Chondrocyte (in vitro differentiated cells): ENCODE measurements around the gene CLK1. TPM values are rescaled to one million over a fixed set of nuclear protein-coding genes. Genes with fewer than 3 reads are reported as not detected.

ENCODE experiments used
- DNase-seq: peaks from one replicate; pipeline ENCODE4 v3.0.0; 2021; ENCODE audit warnings: mixed read lengths, low spot score
- H3K27ac Mint-ChIP-seq: one replicate; pipeline ENCODE4 v1.8.0; 2021; ENCODE audit warnings: mild to moderate bottlenecking, moderate library complexity, mixed read lengths; ENCODE audit not compliant: unreplicated experiment
- H3K27me3 Mint-ChIP-seq: 2 replicates; pipeline ENCODE4 v1.8.0; 2021; ENCODE audit warnings: low read depth, mixed read lengths
- H3K36me3 Mint-ChIP-seq: 2 replicates; pipeline ENCODE4 v1.8.0; 2021; ENCODE audit warnings: low read depth, mixed read lengths
- H3K4me1 Mint-ChIP-seq: 2 replicates; pipeline ENCODE4 v1.8.0; 2021; ENCODE audit warnings: low read depth, mild to moderate bottlenecking, mixed read lengths
- H3K4me3 Mint-ChIP-seq: one replicate; pipeline ENCODE4 v1.8.0; 2021; ENCODE audit warnings: mild to moderate bottlenecking, moderate library complexity, mixed read lengths; ENCODE audit not compliant: unreplicated experiment
- H3K9me3 Mint-ChIP-seq: 2 replicates; pipeline ENCODE4 v1.8.0; 2021; ENCODE audit warnings: low read depth, mixed read lengths
- total RNA-seq: library from RNA; stranded (reverse); gene quantifications from 3 replicates; pipeline ENCODE4 v1.2.1, GENCODE V29; 2021
- TF ChIP-seq, protein P1 (sequence below): fragments of 200-600 bp; sonication (generic); IDR thresholded peaks from 2 replicates; pipeline ENCODE4 v1.5.0; 2021; ENCODE audit warnings: antibody characterized with exemption, mild to moderate bottlenecking, moderate library complexity

CLK1 gene
- total RNA-seq, 1 donor from 2014 or later: 58.4 TPM

DNA sequence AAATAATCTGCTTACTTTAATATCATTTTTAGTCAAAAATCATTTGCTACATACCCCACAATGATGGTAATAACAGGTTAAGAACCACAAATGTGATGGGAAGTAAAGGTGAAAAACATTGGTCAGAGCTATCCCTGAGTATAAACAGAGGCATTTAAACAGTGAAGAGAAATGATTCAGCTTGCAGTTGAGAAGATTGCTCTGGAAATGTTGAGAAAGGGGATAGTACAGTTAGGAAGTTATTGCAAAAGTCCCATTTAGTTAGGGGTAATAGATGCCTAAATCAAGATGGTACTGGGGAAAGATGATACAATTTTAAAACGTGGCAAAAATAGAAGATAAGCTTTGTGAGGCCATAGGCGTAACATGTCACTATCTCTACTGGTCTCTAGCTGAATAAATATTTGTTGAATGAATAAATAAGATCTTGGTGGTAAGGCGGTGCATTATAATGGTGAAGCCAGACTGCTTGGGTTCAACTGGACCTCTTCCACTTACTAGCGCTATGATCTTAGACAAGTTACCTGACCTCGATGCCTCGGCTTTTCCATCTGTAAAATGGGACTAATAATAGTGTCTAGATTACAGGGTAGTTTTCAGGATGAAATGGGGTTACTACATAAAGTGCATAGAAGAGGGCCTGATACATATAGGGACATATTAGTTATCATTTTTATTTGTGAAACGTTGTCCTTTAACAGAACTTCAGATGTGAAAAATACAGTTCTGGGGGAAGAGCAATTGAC is 54.8 kb downstream of the CLK1 start:
- Mint-ChIP-seq H3K4me1 (peaks cover 46% of the 10 kb centered on the region), H3K9me3 (no peaks in the 10 kb centered on the region), H3K36me3 (peaks cover under 1% of the 10 kb centered on the region), H3K4me3 (no peak overlapping the region), H3K27me3 (no peaks in the 10 kb centered on the region), H3K27ac (peak overlapping the region; percentile 90)
- TF ChIP-seq, protein P1, sequence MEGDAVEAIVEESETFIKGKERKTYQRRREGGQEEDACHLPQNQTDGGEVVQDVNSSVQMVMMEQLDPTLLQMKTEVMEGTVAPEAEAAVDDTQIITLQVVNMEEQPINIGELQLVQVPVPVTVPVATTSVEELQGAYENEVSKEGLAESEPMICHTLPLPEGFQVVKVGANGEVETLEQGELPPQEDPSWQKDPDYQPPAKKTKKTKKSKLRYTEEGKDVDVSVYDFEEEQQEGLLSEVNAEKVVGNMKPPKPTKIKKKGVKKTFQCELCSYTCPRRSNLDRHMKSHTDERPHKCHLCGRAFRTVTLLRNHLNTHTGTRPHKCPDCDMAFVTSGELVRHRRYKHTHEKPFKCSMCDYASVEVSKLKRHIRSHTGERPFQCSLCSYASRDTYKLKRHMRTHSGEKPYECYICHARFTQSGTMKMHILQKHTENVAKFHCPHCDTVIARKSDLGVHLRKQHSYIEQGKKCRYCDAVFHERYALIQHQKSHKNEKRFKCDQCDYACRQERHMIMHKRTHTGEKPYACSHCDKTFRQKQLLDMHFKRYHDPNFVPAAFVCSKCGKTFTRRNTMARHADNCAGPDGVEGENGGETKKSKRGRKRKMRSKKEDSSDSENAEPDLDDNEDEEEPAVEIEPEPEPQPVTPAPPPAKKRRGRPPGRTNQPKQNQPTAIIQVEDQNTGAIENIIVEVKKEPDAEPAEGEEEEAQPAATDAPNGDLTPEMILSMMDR: no peak
- no peak for DNase-seq

Other genes starting within 250 kb of the CLK1 start
- 191 to 201 TPM (median 194 TPM) in 3 replicates for gene BZW1, start 52.7 kb downstream of the CLK1 start, total RNA-seq
- 34.8 to 41.2 TPM (median 37.1 TPM) in 3 replicates for gene PPIL3, start 24.4 kb upstream of the CLK1 start, total RNA-seq
- gene NIF3L1, start 24.7 kb upstream of the CLK1 start, total RNA-seq: 14.8 to 22.2 TPM (median 17.5 TPM) in 3 replicates
- gene ORC2, start 99.0 kb upstream of the CLK1 start, total RNA-seq: 19.2 to 35.6 TPM (median 19.8 TPM) in 3 replicates
- gene HYCC2, start 207.0 kb upstream of the CLK1 start, total RNA-seq: 12.0 to 18.0 TPM (median 13.4 TPM) in 3 replicates
- gene NDUFB3, start 207.3 kb upstream of the CLK1 start, total RNA-seq: 59.2 to 94.1 TPM (median 66.2 TPM) in 3 replicates